Mesendoderm (in vitro differentiated cells): Measurements from ENCODE around the gene TBC1D4.

Source experiments
- DNase-seq: peaks from one replicate; pipeline ENCODE4 v3.0.0; 2013
- H2AK5ac ChIP-seq: 2 replicates; pipeline ENCODE4 v1.6.1; 2013; ENCODE audit warnings: low read length, inconsistent platforms
- H2BK120ac ChIP-seq: 2 replicates; pipeline ENCODE4 v1.6.1; 2013; ENCODE audit warnings: low read depth, mild to moderate bottlenecking, low read length, moderate library complexity, mixed read lengths
- H2BK15ac ChIP-seq: replicated peaks from 2 replicates; pipeline ENCODE4 v1.6.1; 2013; ENCODE audit warnings: low read depth, mild to moderate bottlenecking, moderate library complexity
- H2BK5ac ChIP-seq: 2 replicates; pipeline ENCODE4 v1.6.1; 2013; ENCODE audit warnings: low read length, inconsistent platforms
- H3K18ac ChIP-seq: 2 replicates; pipeline ENCODE4 v1.6.1; 2013; ENCODE audit warnings: mild to moderate bottlenecking, low read length, mixed read lengths
- H3K23ac ChIP-seq: one replicate; pipeline ENCODE4 v1.6.1; 2013; ENCODE audit warnings: low read length
- H3K27ac ChIP-seq: 2 replicates; pipeline ENCODE4 v1.5.1; 2013; ENCODE audit warnings: low read depth, mild to moderate bottlenecking, inconsistent platforms, low read length, moderate library complexity
- H3K27me3 ChIP-seq: 2 replicates; pipeline ENCODE4 v1.6.1; 2013; ENCODE audit warnings: low read length, control low read depth, mild to moderate bottlenecking, inconsistent platforms; ENCODE audit not compliant: insufficient read depth, poor library complexity
- H3K36me3 ChIP-seq: 2 replicates; pipeline ENCODE4 v1.6.1; 2013; ENCODE audit warnings: low read length, inconsistent platforms; ENCODE audit not compliant: control insufficient read depth, insufficient read depth
- H3K4ac ChIP-seq: one replicate; pipeline ENCODE4 v1.6.1; 2013; ENCODE audit warnings: low read depth, mild to moderate bottlenecking, low read length, moderate library complexity
- H3K4me1 ChIP-seq: 2 replicates; pipeline ENCODE4 v1.6.1; 2013; ENCODE audit warnings: low read depth, low read length, inconsistent platforms; ENCODE audit not compliant: control insufficient read depth
- H3K4me2 ChIP-seq: 2 replicates; pipeline ENCODE4 v1.6.1; 2013; ENCODE audit warnings: low read length
- H3K4me3 ChIP-seq: 2 replicates; pipeline ENCODE4 v1.5.1; 2013; ENCODE audit warnings: mild to moderate bottlenecking, low read length
- H3K56ac ChIP-seq: one replicate; pipeline ENCODE4 v1.6.1; 2013; ENCODE audit warnings: low read length
- H3K79me1 ChIP-seq: 2 replicates; pipeline ENCODE4 v1.6.1; 2013; ENCODE audit warnings: low read length, inconsistent platforms
- H3K79me2 ChIP-seq: 2 replicates; pipeline ENCODE4 v1.6.1; 2013; ENCODE audit warnings: mild to moderate bottlenecking, low read length; ENCODE audit not compliant: control insufficient read depth, insufficient read depth
- H3K9ac ChIP-seq: 2 replicates; pipeline ENCODE4 v1.6.1; 2013; ENCODE audit warnings: low read length, inconsistent platforms
- H4K5ac ChIP-seq: one replicate; pipeline ENCODE4 v1.6.1; 2013; ENCODE audit warnings: low read length
- H4K8ac ChIP-seq: one replicate; pipeline ENCODE4 v1.6.1; 2013; ENCODE audit warnings: low read depth, mild to moderate bottlenecking, control low read depth, low read length, moderate library complexity
- WGBS: extraction: QIAGEN DNeasy Blood & Tissue Kit; methylation state at CpG from one replicate; pipeline ENCODE4 v1.1.7; 2013; ENCODE audit warnings: low lambda C conversion rate, missing lambda C conversion rate; ENCODE audit not compliant: insufficient coverage; ENCODE audit errors: extremely low coverage; 5-methylcytosine and 5-hydroxymethylcytosine counted together

TBC1D4 gene

GRCh38 chr13:75334634-75335447 is 147.1 kb downstream of the TBC1D4 start:
- H3K36me3 ChIP-seq = no peaks in the 10 kb centered on the region
- WGBS = no CpG with 5 or more reads among the region's 10 CpGs
- H3K79me1 ChIP-seq = no peaks in the 10 kb centered on the region
- no peak overlapping the region for H2BK120ac ChIP-seq
- no peak overlapping the region for H3K4me3 ChIP-seq
- no peak overlapping the region for H2BK5ac ChIP-seq
- no peak overlapping the region for H3K27ac ChIP-seq
- no peak overlapping the region for H4K5ac ChIP-seq
- H3K9ac ChIP-seq = no peak overlapping the region
- no peaks in the 10 kb centered on the region for H3K27me3 ChIP-seq
- H3K4me2 ChIP-seq = no peak overlapping the region
- H2BK15ac ChIP-seq = no peak overlapping the region
- H3K4me1 ChIP-seq = no peaks in the 10 kb centered on the region
- no peaks in the 10 kb centered on the region for H3K79me2 ChIP-seq
- no peak overlapping the region for H4K8ac ChIP-seq
- H3K4ac ChIP-seq = no peak overlapping the region
- no peak overlapping the region for H3K56ac ChIP-seq
- no peak overlapping the region for H3K18ac ChIP-seq
- no peak for DNase-seq
- H3K23ac ChIP-seq = no peak overlapping the region
- no peak overlapping the region for H2AK5ac ChIP-seq

GRCh38 chr13:75333103-75333502 is 148.9 kb downstream of the TBC1D4 start:
- H2BK120ac ChIP-seq = no peak overlapping the region
- no peak overlapping the region for H3K4me3 ChIP-seq
- no peaks in the 10 kb centered on the region for H3K27me3 ChIP-seq
- no peaks in the 10 kb centered on the region for H3K79me1 ChIP-seq
- no peak overlapping the region for H3K23ac ChIP-seq
- H2BK5ac ChIP-seq = no peak overlapping the region
- H3K79me2 ChIP-seq = no peaks in the 10 kb centered on the region
- no peak overlapping the region for H3K56ac ChIP-seq
- H3K9ac ChIP-seq = no peak overlapping the region
- H3K27ac ChIP-seq = no peak overlapping the region
- no peak overlapping the region for H2AK5ac ChIP-seq
- H3K4me1 ChIP-seq = no peaks in the 10 kb centered on the region
- no peak overlapping the region for H4K8ac ChIP-seq
- no peak overlapping the region for H3K18ac ChIP-seq
- H3K36me3 ChIP-seq = no peaks in the 10 kb centered on the region
- no peak overlapping the region for H3K4ac ChIP-seq
- DNase-seq = no peak
- H3K4me2 ChIP-seq = no peak overlapping the region
- no CpG with 5 or more reads among the region's 1 CpG for whole genome bisulfite sequencing
- H2BK15ac ChIP-seq = no peak overlapping the region
- H4K5ac ChIP-seq = no peak overlapping the region

GRCh38 chr13:75331792-75332349 is 150.1 kb downstream of the TBC1D4 start:
- no peak overlapping the region for H3K9ac ChIP-seq
- no peak overlapping the region for H2BK15ac ChIP-seq
- H3K4me3 ChIP-seq = no peak overlapping the region
- no peak overlapping the region for H3K4ac ChIP-seq
- no peaks in the 10 kb centered on the region for H3K79me2 ChIP-seq
- no peaks in the 10 kb centered on the region for H3K79me1 ChIP-seq
- H3K27ac ChIP-seq = no peak overlapping the region
- no peak overlapping the region for H3K18ac ChIP-seq
- H2AK5ac ChIP-seq = no peak overlapping the region
- no peak overlapping the region for H3K56ac ChIP-seq
- H3K27me3 ChIP-seq = no peaks in the 10 kb centered on the region
- H3K23ac ChIP-seq = no peak overlapping the region
- H4K5ac ChIP-seq = no peak overlapping the region
- no peak overlapping the region for H2BK120ac ChIP-seq
- H3K4me2 ChIP-seq = no peak overlapping the region
- WGBS = no CpG with 5 or more reads among the region's 2 CpGs
- no peaks in the 10 kb centered on the region for H3K4me1 ChIP-seq
- no peak overlapping the region for H4K8ac ChIP-seq
- no peak overlapping the region for H2BK5ac ChIP-seq
- no peaks in the 10 kb centered on the region for H3K36me3 ChIP-seq
- DNase-seq = no peak

GRCh38 chr13:75330770-75331169 is 151.2 kb downstream of the TBC1D4 start:
- H3K4me2 ChIP-seq = no peak overlapping the region
- no CpG with 5 or more reads among the region's 2 CpGs for WGBS
- H4K5ac ChIP-seq = no peak overlapping the region
- H2BK15ac ChIP-seq = no peak overlapping the region
- no peak overlapping the region for H3K27ac ChIP-seq
- no peak overlapping the region for H3K4me3 ChIP-seq
- H3K9ac ChIP-seq = no peak overlapping the region
- no peak overlapping the region for H3K56ac ChIP-seq
- no peak for DNase-seq
- peaks cover 5% of the 10 kb centered on the region for H3K4me1 ChIP-seq
- no peak overlapping the region for H3K23ac ChIP-seq
- no peak overlapping the region for H4K8ac ChIP-seq
- H2AK5ac ChIP-seq = no peak overlapping the region
- no peaks in the 10 kb centered on the region for H3K27me3 ChIP-seq
- H2BK5ac ChIP-seq = no peak overlapping the region
- H3K18ac ChIP-seq = no peak overlapping the region
- no peak overlapping the region for H2BK120ac ChIP-seq
- H3K79me2 ChIP-seq = no peaks in the 10 kb centered on the region
- no peaks in the 10 kb centered on the region for H3K79me1 ChIP-seq
- H3K36me3 ChIP-seq = no peaks in the 10 kb centered on the region
- no peak overlapping the region for H3K4ac ChIP-seq

GRCh38 chr13:75329723-75330122 is 152.2 kb downstream of the TBC1D4 start:
- no CpG with 5 or more reads among the region's 5 CpGs for WGBS
- H4K8ac ChIP-seq = no peak overlapping the region
- H3K18ac ChIP-seq = no peak overlapping the region
- no peak overlapping the region for H3K27ac ChIP-seq
- H2BK15ac ChIP-seq = no peak overlapping the region
- no peak overlapping the region for H3K4me3 ChIP-seq
- H2BK5ac ChIP-seq = no peak overlapping the region
- no peaks in the 10 kb centered on the region for H3K79me2 ChIP-seq
- no peak overlapping the region for H3K9ac ChIP-seq
- no peaks in the 10 kb centered on the region for H3K27me3 ChIP-seq
- no peak for DNase-seq
- no peak overlapping the region for H4K5ac ChIP-seq
- no peak overlapping the region for H3K4me2 ChIP-seq
- H3K79me1 ChIP-seq = no peaks in the 10 kb centered on the region
- no peak overlapping the region for H2BK120ac ChIP-seq
- no peaks in the 10 kb centered on the region for H3K36me3 ChIP-seq
- H3K56ac ChIP-seq = no peak overlapping the region
- H3K23ac ChIP-seq = no peak overlapping the region
- H3K4ac ChIP-seq = no peak overlapping the region
- peaks cover 5% of the 10 kb centered on the region for H3K4me1 ChIP-seq
- H2AK5ac ChIP-seq = no peak overlapping the region
